Nephron progenitor cell (in vitro differentiated cells): ENCODE measurements around the gene DHDDS.

ENCODE experiments used
- DNase-seq: peaks from one replicate; pipeline ENCODE4 v3.0.0; 2021
- H3K27ac Mint-ChIP-seq: 2 replicates; pipeline ENCODE4 v1.8.0; 2021; ENCODE audit warnings: mild to moderate bottlenecking, moderate library complexity, mixed read lengths
- H3K27me3 Mint-ChIP-seq: 2 replicates; pipeline ENCODE4 v1.8.0; 2021; ENCODE audit warnings: mild to moderate bottlenecking, low read depth, mixed read lengths; ENCODE audit not compliant: poor library complexity
- H3K36me3 Mint-ChIP-seq: 2 replicates; pipeline ENCODE4 v1.8.0; 2021; ENCODE audit warnings: low read depth, mixed read lengths
- H3K4me1 Mint-ChIP-seq: 2 replicates; pipeline ENCODE4 v1.8.0; 2021; ENCODE audit warnings: mixed read lengths
- H3K4me3 Mint-ChIP-seq: 2 replicates; pipeline ENCODE4 v1.8.0; 2021; ENCODE audit warnings: mild to moderate bottlenecking, moderate library complexity, mixed read lengths
- H3K9me3 Mint-ChIP-seq: 2 replicates; pipeline ENCODE4 v1.8.0; 2021; ENCODE audit warnings: mild to moderate bottlenecking, moderate library complexity, mixed read lengths
- TF ChIP-seq, protein P1 (sequence below): fragments of 200-600 bp; sonication (generic); IDR thresholded peaks from 2 replicates; pipeline ENCODE4 v1.5.0; 2021; ENCODE audit warnings: antibody characterized with exemption

Gene DHDDS

DNA sequence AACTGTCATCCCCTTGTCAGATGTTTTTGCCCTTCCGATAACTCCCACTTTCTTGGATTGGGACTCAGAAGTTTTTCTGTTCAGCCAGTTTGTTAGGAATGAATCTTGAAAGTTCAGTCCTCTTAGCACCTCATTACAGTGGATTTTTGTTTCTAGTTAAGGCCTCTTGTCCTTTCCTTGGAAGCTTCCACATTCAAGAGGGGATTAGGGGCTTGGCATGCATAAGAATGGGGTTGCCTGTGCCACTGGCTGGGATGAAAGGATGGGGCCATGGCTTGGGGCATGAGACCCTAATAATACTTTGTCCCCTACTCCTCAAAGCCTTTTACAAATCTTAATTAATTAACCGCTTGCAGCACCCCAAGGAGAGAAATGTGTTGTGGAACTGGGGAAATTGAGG is 2.4 kb upstream of the DHDDS start:
- peaks cover 19% of the 10 kb centered on the region for H3K4me1 Mint-ChIP-seq
- TF ChIP-seq, protein P1, sequence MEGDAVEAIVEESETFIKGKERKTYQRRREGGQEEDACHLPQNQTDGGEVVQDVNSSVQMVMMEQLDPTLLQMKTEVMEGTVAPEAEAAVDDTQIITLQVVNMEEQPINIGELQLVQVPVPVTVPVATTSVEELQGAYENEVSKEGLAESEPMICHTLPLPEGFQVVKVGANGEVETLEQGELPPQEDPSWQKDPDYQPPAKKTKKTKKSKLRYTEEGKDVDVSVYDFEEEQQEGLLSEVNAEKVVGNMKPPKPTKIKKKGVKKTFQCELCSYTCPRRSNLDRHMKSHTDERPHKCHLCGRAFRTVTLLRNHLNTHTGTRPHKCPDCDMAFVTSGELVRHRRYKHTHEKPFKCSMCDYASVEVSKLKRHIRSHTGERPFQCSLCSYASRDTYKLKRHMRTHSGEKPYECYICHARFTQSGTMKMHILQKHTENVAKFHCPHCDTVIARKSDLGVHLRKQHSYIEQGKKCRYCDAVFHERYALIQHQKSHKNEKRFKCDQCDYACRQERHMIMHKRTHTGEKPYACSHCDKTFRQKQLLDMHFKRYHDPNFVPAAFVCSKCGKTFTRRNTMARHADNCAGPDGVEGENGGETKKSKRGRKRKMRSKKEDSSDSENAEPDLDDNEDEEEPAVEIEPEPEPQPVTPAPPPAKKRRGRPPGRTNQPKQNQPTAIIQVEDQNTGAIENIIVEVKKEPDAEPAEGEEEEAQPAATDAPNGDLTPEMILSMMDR: no peak
- H3K36me3 Mint-ChIP-seq: peaks cover 51% of the 10 kb centered on the region
- H3K9me3 Mint-ChIP-seq: no peaks in the 10 kb centered on the region
- no peak overlapping the region for H3K4me3 Mint-ChIP-seq
- DNase-seq: no peak
- peaks cover 7% of the 10 kb centered on the region for H3K27me3 Mint-ChIP-seq
- no peak overlapping the region for H3K27ac Mint-ChIP-seq

- no peaks in the 10 kb centered on the region for H3K9me3 Mint-ChIP-seq
- H3K36me3 Mint-ChIP-seq: peaks cover 26% of the 10 kb centered on the region
- peak overlapping the region; percentile 99 for H3K4me3 Mint-ChIP-seq
- H3K27me3 Mint-ChIP-seq: peaks cover 6% of the 10 kb centered on the region
- no peak overlapping the region for H3K27ac Mint-ChIP-seq
- TF ChIP-seq, protein P1: no peak
- no peak for DNase-seq
- peaks cover 19% of the 10 kb centered on the region for H3K4me1 Mint-ChIP-seq
Measured at GRCh38 chr1:26432793-26433192, 672 bp downstream of the DHDDS start.

GRCh38 chr1:26434161-26434752 is 2.1 kb downstream of the DHDDS start:
- no peak for DNase-seq
- H3K4me3 Mint-ChIP-seq: peak overlapping the region; percentile 47
- peaks cover 19% of the 10 kb centered on the region for H3K4me1 Mint-ChIP-seq
- H3K9me3 Mint-ChIP-seq: no peaks in the 10 kb centered on the region
- TF ChIP-seq, protein P1: no peak
- peaks cover 6% of the 10 kb centered on the region for H3K27me3 Mint-ChIP-seq
- H3K27ac Mint-ChIP-seq: peak overlapping the region; percentile 31
- peaks cover 34% of the 10 kb centered on the region for H3K36me3 Mint-ChIP-seq

- peaks cover 6% of the 10 kb centered on the region for H3K27me3 Mint-ChIP-seq
- no peaks in the 10 kb centered on the region for H3K9me3 Mint-ChIP-seq
- H3K4me1 Mint-ChIP-seq: peaks cover 8% of the 10 kb centered on the region
- no peak overlapping the region for H3K4me3 Mint-ChIP-seq
- H3K36me3 Mint-ChIP-seq: peaks cover 46% of the 10 kb centered on the region
- no peak overlapping the region for H3K27ac Mint-ChIP-seq
- no peak for DNase-seq
- TF ChIP-seq, protein P1: no peak
Measured at GRCh38 chr1:26438041-26438440, 5.9 kb downstream of the DHDDS start.

GRCh38 chr1:26440259-26440658 is 8.1 kb downstream of the DHDDS start:
- no peaks in the 10 kb centered on the region for H3K4me1 Mint-ChIP-seq
- H3K36me3 Mint-ChIP-seq: peaks cover 58% of the 10 kb centered on the region
- H3K9me3 Mint-ChIP-seq: no peaks in the 10 kb centered on the region
- H3K4me3 Mint-ChIP-seq: no peak overlapping the region
- TF ChIP-seq, protein P1: no peak
- no peak for DNase-seq
- peaks cover 2% of the 10 kb centered on the region for H3K27me3 Mint-ChIP-seq
- H3K27ac Mint-ChIP-seq: no peak overlapping the region

DNA sequence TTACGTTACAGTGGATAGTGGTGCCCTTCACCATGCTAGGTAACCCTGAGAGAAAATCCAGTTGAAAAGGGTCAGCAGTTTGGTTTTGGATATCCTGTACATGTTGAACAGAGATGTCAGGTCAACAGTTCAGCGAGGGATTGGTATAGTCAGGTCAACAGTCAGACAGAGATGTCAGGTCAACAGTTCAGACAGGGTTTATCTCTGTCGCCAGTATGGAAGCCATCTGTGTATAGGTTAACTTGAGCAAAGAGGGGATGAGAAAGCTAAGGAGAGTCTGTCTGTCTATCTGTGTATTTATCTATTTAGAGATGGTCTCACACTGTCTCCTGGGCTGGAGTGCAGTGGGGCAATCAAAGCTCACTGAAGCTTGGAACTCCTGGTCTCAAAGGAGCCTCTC is 17.7 kb downstream of the DHDDS start:
- no peaks in the 10 kb centered on the region for H3K27me3 Mint-ChIP-seq

More for the DNA sequence above, 17.7 kb downstream of the DHDDS start:
- peaks cover 63% of the 10 kb centered on the region for H3K36me3 Mint-ChIP-seq
- TF ChIP-seq, protein P1: no peak
- no peak overlapping the region for H3K27ac Mint-ChIP-seq
- H3K4me1 Mint-ChIP-seq: no peaks in the 10 kb centered on the region
- H3K9me3 Mint-ChIP-seq: no peaks in the 10 kb centered on the region
- DNase-seq: no peak
- H3K4me3 Mint-ChIP-seq: no peak overlapping the region
